Neuron (in vitro differentiated cells): ENCODE results near the gene VIL1.

Source experiments
- H2AFZ ChIP-seq: one replicate; pipeline ENCODE4 v1.6.1; 2013; ENCODE audit warnings: low read depth, mild to moderate bottlenecking, inconsistent platforms, low read length, moderate library complexity
- H3K27me3 ChIP-seq: one replicate; pipeline ENCODE4 v1.6.1; 2013; ENCODE audit warnings: low read length; ENCODE audit not compliant: insufficient read depth
- H3K36me3 ChIP-seq: one replicate; pipeline ENCODE4 v1.6.1; 2013; ENCODE audit warnings: low read length; ENCODE audit not compliant: insufficient read depth
- H3K4me1 ChIP-seq: one replicate; pipeline ENCODE4 v1.6.1; 2013; ENCODE audit warnings: low read length; ENCODE audit not compliant: insufficient read depth
- H3K4me3 ChIP-seq: 2 replicates; pipeline ENCODE4 v1.5.1; 2013; ENCODE audit warnings: mild to moderate bottlenecking, low read length, moderate library complexity
- H3K9me3 ChIP-seq: one replicate; pipeline ENCODE4 v1.6.1; 2013; ENCODE audit warnings: low read length

The VIL1 gene

DNA sequence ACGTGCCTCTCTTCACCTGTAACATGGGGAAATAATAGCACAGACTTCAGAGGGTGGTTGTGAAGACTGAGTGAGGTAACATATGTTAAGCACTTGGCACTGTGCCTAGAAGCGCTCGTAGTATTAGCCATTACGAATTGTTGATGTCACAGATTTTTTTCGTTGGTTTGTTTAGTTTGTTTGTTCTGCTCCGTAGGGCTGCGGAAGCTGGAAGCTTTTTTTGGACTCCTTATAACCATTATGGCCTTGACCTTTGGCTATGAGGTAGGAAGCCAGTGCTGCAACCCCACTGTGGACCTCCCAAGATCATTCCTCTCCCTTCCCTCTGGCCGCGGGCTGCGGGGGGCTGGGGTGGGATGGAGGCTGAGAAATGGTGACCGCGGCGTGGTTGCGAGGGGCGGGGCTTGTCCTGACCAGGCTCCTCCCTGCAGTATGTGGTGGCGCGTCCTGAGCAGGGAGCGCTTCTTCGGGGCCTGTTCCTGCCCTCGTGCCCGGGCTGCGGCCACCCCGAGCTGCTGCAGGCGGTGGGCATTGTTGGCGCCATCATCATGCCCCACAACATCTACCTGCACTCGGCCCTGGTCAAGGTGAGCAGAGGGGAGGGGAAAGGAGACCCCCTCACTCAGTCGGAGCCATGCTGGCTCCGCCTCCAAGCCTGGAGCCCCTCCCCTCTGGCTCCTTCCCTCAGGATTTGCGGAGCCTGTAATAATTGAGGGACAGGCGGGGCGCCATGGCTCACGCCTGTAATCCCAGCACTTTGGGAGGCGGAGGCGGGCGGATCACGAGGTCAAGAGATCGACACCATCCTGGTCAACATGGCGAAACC, 31.3 kb upstream of the VIL1 start:
- Histone ChIP-seq H3K4me1 (no peaks in the 10 kb centered on the region), H3K36me3 (no peaks in the 10 kb centered on the region), H3K27me3 (peaks cover 21% of the 10 kb centered on the region), H3K9me3 (no peaks in the 10 kb centered on the region), H3K4me3 (no peak overlapping the region), H2AFZ (no peak overlapping the region)

DNA sequence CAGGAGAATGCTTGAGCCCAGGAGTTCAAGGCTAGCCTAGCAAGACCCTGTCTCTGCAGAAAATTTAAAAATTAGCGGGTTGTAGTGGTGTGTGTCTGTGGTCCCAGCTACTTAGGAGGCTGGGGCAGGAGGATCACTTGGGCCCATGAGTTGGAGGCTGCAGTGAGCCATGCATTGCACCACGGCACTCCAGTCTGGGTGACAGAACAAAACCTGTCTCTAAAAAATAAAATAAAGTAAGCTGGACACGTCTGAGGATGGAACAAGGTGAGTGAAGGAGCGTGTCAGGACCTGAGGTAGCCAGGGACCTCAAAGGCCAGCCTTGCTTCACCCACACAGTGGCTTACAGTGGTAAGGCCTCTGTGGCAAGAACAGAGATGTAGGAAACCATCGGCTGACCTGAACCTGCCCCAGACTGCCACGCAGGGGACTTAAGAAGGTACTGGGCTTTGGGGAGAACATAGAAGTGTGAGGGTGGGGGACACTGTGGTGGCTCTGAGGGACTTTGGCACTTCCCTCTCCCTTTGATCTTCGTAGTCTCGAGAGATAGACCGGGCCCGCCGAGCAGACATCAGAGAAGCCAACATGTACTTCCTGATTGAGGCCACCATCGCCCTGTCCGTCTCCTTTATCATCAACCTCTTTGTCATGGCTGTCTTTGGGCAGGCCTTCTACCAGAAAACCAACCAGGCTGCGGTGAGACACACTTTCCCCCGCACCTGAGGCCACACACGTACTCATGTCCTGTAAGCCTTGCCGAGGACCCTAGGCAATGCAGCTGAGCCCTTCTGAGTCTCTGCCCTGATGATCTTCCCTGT, 29.4 kb upstream of the VIL1 start:
- H3K4me1 ChIP-seq: no peaks in the 10 kb centered on the region
- no peak overlapping the region for H3K4me3 ChIP-seq
- H3K27me3 ChIP-seq: peaks cover 17% of the 10 kb centered on the region
- H3K36me3 ChIP-seq: no peaks in the 10 kb centered on the region
- H3K9me3 ChIP-seq: no peaks in the 10 kb centered on the region
- no peak overlapping the region for H2AFZ ChIP-seq

DNA sequence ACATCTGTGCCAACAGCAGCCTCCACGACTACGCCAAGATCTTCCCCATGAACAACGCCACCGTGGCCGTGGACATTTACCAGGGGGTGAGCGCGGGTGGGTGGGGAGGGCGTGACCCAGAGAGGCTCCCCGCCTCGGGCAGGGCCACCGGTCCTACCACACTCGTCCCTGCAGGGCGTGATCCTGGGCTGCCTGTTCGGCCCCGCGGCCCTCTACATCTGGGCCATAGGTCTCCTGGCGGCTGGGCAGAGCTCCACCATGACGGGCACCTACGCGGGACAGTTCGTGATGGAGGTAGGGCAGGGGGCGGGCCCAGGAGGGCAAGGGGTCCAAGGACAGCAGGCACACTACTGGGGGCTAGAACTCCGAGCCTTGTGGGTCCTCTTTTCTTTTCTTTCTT, 27.7 kb upstream of the VIL1 start:
- Histone ChIP-seq H3K27me3 (peaks cover 17% of the 10 kb centered on the region), H2AFZ (no peak overlapping the region), H3K4me1 (no peaks in the 10 kb centered on the region), H3K9me3 (no peaks in the 10 kb centered on the region), H3K4me3 (no peak overlapping the region), H3K36me3 (no peaks in the 10 kb centered on the region)

DNA sequence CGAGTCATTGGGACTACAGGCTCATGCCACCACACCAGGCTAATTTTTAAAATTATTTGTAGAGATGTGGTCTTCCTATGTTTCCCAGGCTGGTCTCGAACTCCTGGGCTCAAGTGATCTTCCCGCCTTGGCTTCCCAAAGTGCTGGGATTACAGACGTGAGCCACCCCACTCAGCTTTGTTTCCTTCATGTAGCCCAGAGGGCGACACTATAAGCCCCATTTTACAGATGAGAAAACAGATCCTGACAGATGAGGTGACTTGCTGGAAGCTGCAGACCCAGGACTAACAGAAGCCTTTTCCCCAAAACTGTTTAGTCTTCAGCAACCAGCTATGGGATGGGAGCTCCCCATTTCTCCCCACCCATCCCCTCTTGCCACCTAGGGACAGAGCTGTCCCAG, 26.5 kb upstream of the VIL1 start:
- peaks cover 11% of the 10 kb centered on the region for H3K4me1 ChIP-seq
- no peaks in the 10 kb centered on the region for H3K36me3 ChIP-seq
- peaks cover 16% of the 10 kb centered on the region for H3K27me3 ChIP-seq
- no peak overlapping the region for H3K4me3 ChIP-seq
- no peaks in the 10 kb centered on the region for H3K9me3 ChIP-seq
- no peak overlapping the region for H2AFZ ChIP-seq

DNA sequence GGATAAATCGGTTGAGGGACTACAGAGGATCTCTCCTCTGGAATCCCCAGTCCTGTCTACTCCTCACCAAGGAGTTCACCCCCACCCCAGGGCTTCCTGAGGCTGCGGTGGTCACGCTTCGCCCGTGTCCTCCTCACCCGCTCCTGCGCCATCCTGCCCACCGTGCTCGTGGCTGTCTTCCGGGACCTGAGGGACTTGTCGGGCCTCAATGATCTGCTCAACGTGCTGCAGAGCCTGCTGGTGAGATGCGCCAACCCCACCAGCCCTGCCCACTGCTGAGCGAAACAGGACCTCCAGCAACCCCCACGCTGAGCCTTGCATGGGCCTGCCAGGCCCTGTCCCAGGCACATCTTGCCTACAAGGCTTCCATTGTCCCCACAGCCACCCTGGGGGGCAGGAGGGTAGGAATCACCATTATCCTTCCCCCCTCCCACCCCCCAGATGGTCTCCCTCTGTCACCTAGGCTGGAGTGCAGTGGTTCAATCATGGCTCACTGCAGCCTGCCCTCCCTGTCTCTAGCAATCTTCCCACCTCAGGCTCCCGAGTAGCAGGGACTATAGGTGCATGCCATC, 25.9 kb upstream of the VIL1 start:
- peaks cover 22% of the 10 kb centered on the region for H3K27me3 ChIP-seq
- peaks cover 16% of the 10 kb centered on the region for H3K4me1 ChIP-seq
- no peak overlapping the region for H3K4me3 ChIP-seq
- no peak overlapping the region for H2AFZ ChIP-seq
- H3K9me3 ChIP-seq: no peaks in the 10 kb centered on the region
- no peaks in the 10 kb centered on the region for H3K36me3 ChIP-seq

DNA sequence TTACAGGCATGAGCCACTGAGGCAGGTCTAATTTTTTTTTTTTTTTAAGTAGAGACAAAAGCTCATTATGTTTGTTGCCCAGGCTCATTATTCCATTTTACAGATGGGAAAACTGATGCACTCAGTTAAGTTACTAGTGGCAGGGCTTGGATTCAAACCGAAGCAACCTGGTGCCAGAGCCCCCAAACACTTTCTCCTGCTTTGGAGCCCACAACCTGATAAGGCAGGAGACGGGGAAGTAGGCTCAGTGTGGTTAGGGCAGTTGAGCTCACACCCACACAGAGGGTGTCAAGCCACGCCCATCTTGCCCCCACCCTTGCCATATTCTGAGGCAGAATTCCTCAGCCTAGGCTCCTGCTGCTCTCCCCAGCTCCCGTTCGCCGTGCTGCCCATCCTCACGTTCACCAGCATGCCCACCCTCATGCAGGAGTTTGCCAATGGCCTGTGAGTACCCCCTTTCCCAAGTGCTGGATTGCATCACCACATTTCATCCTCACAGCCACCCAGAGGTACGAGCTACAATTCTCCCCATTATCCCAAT, 25.1 kb upstream of the VIL1 start:
- H3K4me3 ChIP-seq: no peak overlapping the region
- no peaks in the 10 kb centered on the region for H3K9me3 ChIP-seq
- peaks cover 16% of the 10 kb centered on the region for H3K4me1 ChIP-seq
- no peaks in the 10 kb centered on the region for H3K36me3 ChIP-seq
- no peak overlapping the region for H2AFZ ChIP-seq
- peaks cover 28% of the 10 kb centered on the region for H3K27me3 ChIP-seq

DNA sequence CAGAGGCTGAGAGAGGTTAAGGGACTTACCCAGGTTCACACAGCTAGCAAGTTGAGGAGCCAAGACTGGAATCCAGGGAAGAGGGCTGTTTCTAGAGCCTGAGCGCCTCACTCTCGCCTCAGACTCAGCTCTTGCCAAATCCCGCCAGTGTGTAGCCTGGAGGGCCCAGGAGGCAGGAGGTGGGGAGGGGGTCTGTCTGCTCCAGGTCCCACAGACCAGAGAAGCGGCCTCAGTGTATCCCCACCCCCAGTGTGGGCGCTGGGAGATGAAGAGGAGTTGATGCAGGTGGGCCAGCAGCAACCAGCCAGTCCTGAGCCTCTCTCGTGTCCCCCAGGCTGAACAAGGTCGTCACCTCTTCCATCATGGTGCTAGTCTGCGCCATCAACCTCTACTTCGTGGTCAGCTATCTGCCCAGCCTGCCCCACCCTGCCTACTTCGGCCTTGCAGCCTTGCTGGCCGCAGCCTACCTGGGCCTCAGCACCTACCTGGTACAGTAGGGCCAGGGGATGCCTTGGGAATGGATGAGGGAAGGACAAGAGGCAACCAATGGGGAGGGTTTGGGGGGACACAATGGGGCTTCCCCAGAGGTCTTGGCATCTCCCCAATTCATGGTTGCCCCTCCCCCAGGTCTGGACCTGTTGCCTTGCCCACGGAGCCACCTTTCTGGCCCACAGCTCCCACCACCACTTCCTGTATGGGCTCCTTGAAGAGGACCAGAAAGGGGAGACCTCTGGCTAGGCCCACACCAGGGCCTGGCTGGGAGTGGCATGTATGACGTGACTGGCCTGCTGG, 24.4 kb upstream of the VIL1 start:
- no peaks in the 10 kb centered on the region for H3K9me3 ChIP-seq
- peaks cover 16% of the 10 kb centered on the region for H3K4me1 ChIP-seq
- H3K4me3 ChIP-seq: no peak overlapping the region
- no peaks in the 10 kb centered on the region for H3K36me3 ChIP-seq
- H3K27me3 ChIP-seq: peaks cover 32% of the 10 kb centered on the region
- no peak overlapping the region for H2AFZ ChIP-seq

DNA sequence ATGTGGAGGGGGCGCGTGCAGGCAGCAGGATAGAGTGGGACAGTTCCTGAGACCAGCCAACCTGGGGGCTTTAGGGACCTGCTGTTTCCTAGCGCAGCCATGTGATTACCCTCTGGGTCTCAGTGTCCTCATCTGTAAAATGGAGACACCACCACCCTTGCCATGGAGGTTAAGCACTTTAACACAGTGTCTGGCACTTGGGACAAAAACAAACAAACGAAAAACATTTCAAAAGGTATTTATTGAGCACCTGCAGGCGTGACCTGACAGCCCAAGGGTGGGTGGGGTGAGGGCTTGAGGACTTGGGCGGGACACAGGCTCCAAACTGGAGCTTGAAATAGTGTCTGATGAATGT, 23.9 kb upstream of the VIL1 start:
- Histone ChIP-seq H2AFZ (no peak overlapping the region), H3K4me3 (no peak overlapping the region)

DNA sequence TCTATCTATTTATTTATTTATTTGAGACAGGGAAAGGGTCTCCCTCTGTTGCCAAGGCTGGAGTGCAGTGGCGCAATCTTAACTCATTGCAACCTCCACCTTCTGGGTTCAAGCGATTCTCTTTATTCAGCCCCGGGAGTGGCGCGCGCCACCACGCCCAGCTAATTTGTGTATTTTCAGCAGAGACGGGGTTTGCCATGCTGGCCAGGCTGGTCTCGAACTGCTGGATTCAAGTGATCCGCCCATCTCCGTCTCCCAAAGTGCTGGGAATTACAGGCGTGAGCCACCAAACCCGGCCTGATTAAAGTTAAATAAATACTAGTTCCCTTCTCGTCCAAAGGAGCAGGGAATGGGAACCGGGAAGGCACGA, 23.5 kb upstream of the VIL1 start:
- peak overlapping the region; percentile 92 for H2AFZ ChIP-seq
- no peaks in the 10 kb centered on the region for H3K9me3 ChIP-seq
- H3K4me1 ChIP-seq: peaks cover 16% of the 10 kb centered on the region
- peak overlapping the region; percentile 84 for H3K4me3 ChIP-seq
- peaks cover 29% of the 10 kb centered on the region for H3K27me3 ChIP-seq
- no peaks in the 10 kb centered on the region for H3K36me3 ChIP-seq

More for the DNA sequence above, 23.9 kb upstream of the VIL1 start:
- no peaks in the 10 kb centered on the region for H3K36me3 ChIP-seq
- H3K4me1 ChIP-seq: peaks cover 16% of the 10 kb centered on the region
- H3K9me3 ChIP-seq: no peaks in the 10 kb centered on the region
- peaks cover 29% of the 10 kb centered on the region for H3K27me3 ChIP-seq

DNA sequence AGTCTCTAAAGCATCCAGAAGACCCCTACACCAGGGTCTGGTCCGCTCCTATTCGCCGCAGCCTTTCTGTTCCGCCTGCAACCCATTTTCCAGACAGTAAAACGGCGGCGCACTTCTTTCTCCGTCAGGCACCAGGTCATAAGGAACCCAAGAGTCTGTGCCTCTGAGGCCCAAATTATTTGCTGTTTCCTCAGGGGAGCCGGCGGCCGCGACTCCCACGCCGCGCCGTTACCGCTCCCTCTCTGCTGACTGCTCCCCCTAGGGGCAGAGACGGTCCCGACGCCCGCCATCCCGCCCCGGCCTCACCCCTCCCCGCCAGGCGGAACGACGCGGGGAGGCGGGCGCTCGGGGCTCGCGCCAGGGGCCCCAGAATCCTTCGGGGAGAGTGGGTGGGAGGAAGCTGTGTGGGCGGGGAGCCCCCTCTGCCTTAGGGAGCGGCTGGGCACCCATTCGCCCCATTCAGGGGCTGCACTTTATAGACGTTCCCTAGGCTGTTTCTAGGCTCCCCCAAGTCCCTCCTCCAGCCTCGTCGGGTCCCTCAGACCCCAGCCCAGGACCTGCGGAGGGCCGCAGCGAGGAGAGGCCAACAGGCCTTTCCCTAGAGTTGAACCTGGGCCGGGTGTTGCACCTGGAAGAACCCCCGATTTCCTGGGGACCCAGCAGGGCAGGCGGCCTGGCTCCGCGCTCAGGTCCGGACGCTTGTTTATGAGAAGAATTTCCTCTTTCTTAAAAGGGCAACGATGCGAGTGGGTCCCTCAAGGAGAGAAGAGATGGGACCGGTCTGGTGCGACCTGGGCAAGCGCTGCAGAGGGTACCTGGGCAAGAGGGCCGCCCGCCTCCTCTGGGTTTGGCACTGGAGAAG, 22.9 kb upstream of the VIL1 start:
- no peaks in the 10 kb centered on the region for H3K9me3 ChIP-seq
- H2AFZ ChIP-seq: peak overlapping the region; percentile 92
- H3K36me3 ChIP-seq: no peaks in the 10 kb centered on the region
- peaks cover 29% of the 10 kb centered on the region for H3K27me3 ChIP-seq
- H3K4me1 ChIP-seq: peaks cover 18% of the 10 kb centered on the region
- peak overlapping the region; percentile 84 for H3K4me3 ChIP-seq

DNA sequence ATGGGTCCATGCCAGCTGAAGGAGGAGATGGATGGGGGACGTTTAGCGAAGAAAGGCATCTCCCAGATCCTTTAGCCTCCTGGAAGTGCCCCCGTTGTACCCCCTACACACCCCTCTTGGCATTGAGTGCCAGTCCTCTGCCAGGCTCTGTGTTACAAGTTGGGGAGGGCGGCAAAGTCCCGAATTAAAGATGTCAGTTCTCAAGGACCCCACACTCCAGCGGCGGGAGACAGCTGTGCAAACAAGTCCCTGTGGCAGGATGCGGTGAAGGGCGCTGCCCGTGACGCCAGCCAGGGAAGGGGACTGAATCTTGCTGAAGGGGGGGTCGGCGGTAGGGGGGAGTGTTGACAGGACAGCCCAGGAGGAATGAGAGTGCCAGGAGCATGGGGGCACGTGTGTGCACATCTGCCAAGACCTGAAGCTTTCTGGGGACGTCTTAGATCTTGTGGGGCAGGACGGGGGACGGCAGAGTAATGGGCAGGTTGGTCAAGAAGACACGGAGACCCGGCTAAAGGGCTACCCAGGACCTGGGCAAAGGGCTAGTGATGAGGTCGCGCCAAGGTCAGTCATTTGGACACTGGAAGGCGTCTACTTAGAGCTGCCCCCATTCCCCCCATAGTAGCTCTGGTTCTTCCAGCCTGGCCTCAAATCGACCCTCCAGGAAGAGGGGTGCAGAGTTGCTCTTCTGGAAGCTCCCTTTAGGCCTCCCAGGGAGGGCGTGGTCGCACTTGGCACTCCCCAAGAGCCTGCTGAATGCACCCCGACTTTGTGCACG, 22.0 kb upstream of the VIL1 start:
- Histone ChIP-seq H2AFZ (peak overlapping the region; percentile 92), H3K27me3 (peaks cover 29% of the 10 kb centered on the region), H3K9me3 (no peaks in the 10 kb centered on the region), H3K36me3 (peaks cover under 1% of the 10 kb centered on the region), H3K4me1 (peaks cover 23% of the 10 kb centered on the region), H3K4me3 (peak overlapping the region; percentile 84)
